Measurements from ENCODE around the gene ATP5F1E. TPM values are rescaled to one million over a fixed set of nuclear protein-coding genes. Genes with fewer than 3 reads are reported as not detected.

Gene ATP5F1E
- total RNA-seq, 1 experiment from 2014 or later, result 52.7 TPM

- Histone ChIP-seq H3K27ac (ENCODE audit: insufficient read length, low read depth, low read length) (no peak overlapping the region), H3K4me1 (ENCODE audit: insufficient read depth, low read length) (peaks cover 3% of the 10 kb centered on the region)
Measured at GRCh38 chr20:59030911-59031563, 1.1 kb downstream of the ATP5F1E start.

More at GRCh38 chr20:59030911-59031563, 1.1 kb downstream of the ATP5F1E start:
- Mint-ChIP-seq H3K36me3 (ENCODE audit: insufficient read depth in 1 of 3, low read depth in 3 of 3) (peaks cover 33 to 71% (median 62%) of the 10 kb centered on the region in 3 experiments), H3K9me3 (no peaks in the 10 kb centered on the region), H3K27me3 (ENCODE audit: low read depth) (peaks cover 34% of the 10 kb centered on the region), H3K27ac (no peak overlapping the region), H3K4me3 (peak overlapping the region; percentile 93 to 94), H3K4me1 (peaks cover 21 to 29% of the 10 kb centered on the region in 2 experiments)
- Histone ChIP-seq H2BK120ac (ENCODE audit: low read depth, low read length, poor library complexity, severe bottlenecking) (no peak overlapping the region), H2BK20ac (ENCODE audit: low read depth, low read length, poor library complexity, severe bottlenecking) (no peak overlapping the region), H3K56ac (ENCODE audit: insufficient read length, low read depth, low read length) (no peak overlapping the region), H3K4ac (ENCODE audit: low read depth, low read length) (no peak overlapping the region), H3K9ac (ENCODE audit: extremely low read depth, insufficient read length, low read length) (peak overlapping the region; percentile 68), H2AK5ac (ENCODE audit: insufficient read length, low read length) (no peak overlapping the region), H2AFZ (ENCODE audit: low read length) (no peak overlapping the region), H3K79me1 (ENCODE audit: insufficient read depth, low read depth, low read length, poor library complexity, severe bottlenecking) (no peaks in the 10 kb centered on the region), H3K27me3 (ENCODE audit: insufficient read depth, low read length) (no peaks in the 10 kb centered on the region), H3K9me3 (ENCODE audit: control insufficient read depth, low read depth, low read length) (no peaks in the 10 kb centered on the region), H3T11ph (ENCODE audit: low read length) (no peak overlapping the region), H4K91ac (ENCODE audit: insufficient read length, low read depth, low read length) (no peak overlapping the region), H3K4me2 (ENCODE audit: insufficient read depth, insufficient read length, low read length) (peak overlapping the region; percentile 87), H2BK12ac (ENCODE audit: insufficient read length, low read depth, low read length) (no peak overlapping the region), H3K23me2 (ENCODE audit: insufficient read length, low read depth, low read length, poor library complexity, severe bottlenecking) (peaks cover 8% of the 10 kb centered on the region), H4K20me1 (ENCODE audit: control insufficient read depth, insufficient read depth, insufficient read length) (no peaks in the 10 kb centered on the region), H4K8ac (replicated peaks; ENCODE audit: insufficient read length, low read depth, low read length) (no peak overlapping the region), H2BK5ac (ENCODE audit: insufficient read length, low read length) (no peak overlapping the region), H3K79me2 (ENCODE audit: insufficient read depth, low read length) (peaks cover 4% of the 10 kb centered on the region; the same call in 1 of the 2 replicates), H4K5ac (ENCODE audit: insufficient read length, low read depth, low read length) (no peak overlapping the region), H2BK15ac (ENCODE audit: low read depth, low read length) (no peak overlapping the region), H3K14ac (ENCODE audit: insufficient read depth, low read length) (no peak overlapping the region), H3K23ac (ENCODE audit: insufficient read length, low read depth, low read length) (no peak overlapping the region), H3K18ac (ENCODE audit: insufficient read length, low read depth, low read length) (no peak overlapping the region)
- WGBS (ENCODE audit: extremely low coverage, insufficient read length, low lambda C conversion rate), result no CpG with 5 or more reads among the region's 7 CpGs
- no peak for TF ChIP-seq CTCF (conservative IDR thresholded peaks at IDR 0.05)
- no peak for DNase-seq
